Fibroblast of skin of right quadriceps (primary cell): ENCODE data around the gene RPN1.
"Not testable (repeated sequence)": the region's sequence is repeated elsewhere in the genome, so short reads cannot be mapped to it uniquely, and the experiment has no call there.

ENCODE experiments used
- DNase-seq: peaks from one replicate; pipeline ENCODE4 v3.0.0-alpha.2; 2013

The RPN1 gene

GRCh38 chr3:128650096-128651050 is at the start of gene RPN1:
Gene RPN1 (minus strand): TSS chr3:128650818. CDS start chr3:128650800, 18 bp downstream.
- DNase-seq: peak; percentile 94

- peak; percentile 15 for DNase-seq
Observed at GRCh38 chr3:128698211-128699047, 47.8 kb upstream of the RPN1 start.

- no peak for DNase-seq
Observed at GRCh38 chr3:128697341-128697740, 46.7 kb upstream of the RPN1 start.

- DNase-seq: no peak
Observed at GRCh38 chr3:128693696-128694095, 43.1 kb upstream of the RPN1 start.

GRCh38 chr3:128689060-128689459 is 38.4 kb upstream of the RPN1 start:
- no peak for DNase-seq

- DNase-seq: no peak
Observed at GRCh38 chr3:128686465-128686864, 35.8 kb upstream of the RPN1 start.

- DNase-seq: no peak
Observed at GRCh38 chr3:128684986-128685726, 34.5 kb upstream of the RPN1 start.

- no peak for DNase-seq
Observed at GRCh38 chr3:128683957-128684356, 33.3 kb upstream of the RPN1 start.

GRCh38 chr3:128681369-128681829 is 30.8 kb upstream of the RPN1 start:
- peak; percentile 18 for DNase-seq

- DNase-seq: peak; percentile 97
Observed at GRCh38 chr3:128680603-128681368, 30.2 kb upstream of the RPN1 start.

- no peak for DNase-seq
Observed at GRCh38 chr3:128679338-128679737, 28.7 kb upstream of the RPN1 start.

- DNase-seq: not testable (repeated sequence)
Observed at GRCh38 chr3:128675802-128676201, 25.2 kb upstream of the RPN1 start.

GRCh38 chr3:128674161-128674784 is 23.7 kb upstream of the RPN1 start:
- DNase-seq: no peak

- DNase-seq: no peak
Observed at GRCh38 chr3:128667641-128668040, 17.0 kb upstream of the RPN1 start.

GRCh38 chr3:128665362-128666021 is 14.9 kb upstream of the RPN1 start:
- no peak for DNase-seq

GRCh38 chr3:128663151-128663550 is 12.5 kb upstream of the RPN1 start:
- no peak for DNase-seq

GRCh38 chr3:128655531-128655930 is 4.9 kb upstream of the RPN1 start:
- DNase-seq: no peak

- DNase-seq: not testable (repeated sequence)
Observed at GRCh38 chr3:128653993-128654805, 3.6 kb upstream of the RPN1 start.

GRCh38 chr3:128653383-128653992 is 2.9 kb upstream of the RPN1 start:
- not testable (repeated sequence) for DNase-seq
